Chondrocyte (in vitro differentiated cells): ENCODE data around the gene VPS13D. TPM values are rescaled to one million over a fixed set of nuclear protein-coding genes. Genes with fewer than 3 reads are reported as not detected.

Experiments used
- DNase-seq: peaks from one replicate; pipeline ENCODE4 v3.0.0; 2021; ENCODE audit warnings: mixed read lengths, low spot score
- H3K27ac Mint-ChIP-seq: one replicate; pipeline ENCODE4 v1.8.0; 2021; ENCODE audit warnings: mild to moderate bottlenecking, moderate library complexity, mixed read lengths; ENCODE audit not compliant: unreplicated experiment
- H3K27me3 Mint-ChIP-seq: 2 replicates; pipeline ENCODE4 v1.8.0; 2021; ENCODE audit warnings: low read depth, mixed read lengths
- H3K36me3 Mint-ChIP-seq: 2 replicates; pipeline ENCODE4 v1.8.0; 2021; ENCODE audit warnings: low read depth, mixed read lengths
- H3K4me1 Mint-ChIP-seq: 2 replicates; pipeline ENCODE4 v1.8.0; 2021; ENCODE audit warnings: low read depth, mild to moderate bottlenecking, mixed read lengths
- H3K4me3 Mint-ChIP-seq: one replicate; pipeline ENCODE4 v1.8.0; 2021; ENCODE audit warnings: mild to moderate bottlenecking, moderate library complexity, mixed read lengths; ENCODE audit not compliant: unreplicated experiment
- H3K9me3 Mint-ChIP-seq: 2 replicates; pipeline ENCODE4 v1.8.0; 2021; ENCODE audit warnings: low read depth, mixed read lengths
- microRNA-seq: library from miRNA; unstranded; fragments of <30 nt; microRNA quantifications from one replicate; pipeline ENCODE4 v1.2.0, GENCODE V29; 2020; ENCODE audit warnings: borderline number of aligned reads
- total RNA-seq: library from RNA; stranded (reverse); gene quantifications from 3 replicates; pipeline ENCODE4 v1.2.1, GENCODE V29; 2021
- TF ChIP-seq, protein P1 (sequence below): fragments of 200-600 bp; sonication (generic); IDR thresholded peaks from 2 replicates; pipeline ENCODE4 v1.5.0; 2021; ENCODE audit warnings: antibody characterized with exemption, mild to moderate bottlenecking, moderate library complexity

The VPS13D gene
- total RNA-seq, 1 donor from 2014 or later, result 40.0 TPM

DNA sequence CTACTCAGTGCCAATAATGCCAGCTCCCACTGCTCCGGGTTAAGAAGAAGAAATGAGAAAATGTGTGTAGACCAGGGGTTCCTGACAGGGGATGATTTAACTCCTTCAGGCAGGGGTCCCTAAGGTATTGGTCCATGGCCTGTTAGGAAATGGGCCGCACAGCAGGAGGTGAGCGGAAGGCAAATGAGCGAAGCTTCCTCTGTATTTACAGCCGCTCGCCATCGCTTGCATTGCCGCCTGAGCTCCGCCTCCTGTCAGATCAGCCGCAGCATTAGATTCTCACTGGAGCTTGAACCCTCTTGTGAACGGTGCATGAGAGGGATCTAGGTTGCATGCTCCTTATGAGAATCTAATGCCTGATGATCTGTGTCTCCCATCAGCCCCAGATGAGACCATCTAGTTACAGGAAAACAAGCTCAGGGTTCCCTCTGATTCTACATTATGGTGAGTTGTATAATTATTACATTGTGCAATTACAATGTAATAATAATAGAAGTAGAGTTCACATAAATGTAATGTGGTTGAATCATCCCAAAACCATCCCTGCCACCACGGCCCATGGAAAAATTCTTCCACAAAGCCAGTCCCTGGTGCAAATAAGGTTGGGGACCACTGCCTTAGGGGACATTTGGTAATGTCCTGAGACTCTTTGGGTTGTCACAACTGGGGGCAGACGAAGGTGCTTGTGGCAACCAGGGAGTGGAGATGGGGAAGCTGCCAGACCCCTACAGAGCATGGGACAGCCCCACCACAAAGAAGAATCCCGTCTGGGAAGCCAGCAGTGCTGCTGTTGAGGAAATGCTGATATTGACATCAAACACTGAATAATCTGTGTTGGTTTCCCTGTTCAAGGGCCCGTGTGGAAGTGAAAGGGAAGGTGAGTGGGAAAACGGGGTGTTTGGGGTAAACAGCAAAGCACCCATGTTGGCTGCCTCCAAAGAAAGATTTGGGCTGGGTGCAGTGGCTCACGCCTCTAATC lies 327.4 kb downstream of the VPS13D start:
- TF ChIP-seq, protein P1, sequence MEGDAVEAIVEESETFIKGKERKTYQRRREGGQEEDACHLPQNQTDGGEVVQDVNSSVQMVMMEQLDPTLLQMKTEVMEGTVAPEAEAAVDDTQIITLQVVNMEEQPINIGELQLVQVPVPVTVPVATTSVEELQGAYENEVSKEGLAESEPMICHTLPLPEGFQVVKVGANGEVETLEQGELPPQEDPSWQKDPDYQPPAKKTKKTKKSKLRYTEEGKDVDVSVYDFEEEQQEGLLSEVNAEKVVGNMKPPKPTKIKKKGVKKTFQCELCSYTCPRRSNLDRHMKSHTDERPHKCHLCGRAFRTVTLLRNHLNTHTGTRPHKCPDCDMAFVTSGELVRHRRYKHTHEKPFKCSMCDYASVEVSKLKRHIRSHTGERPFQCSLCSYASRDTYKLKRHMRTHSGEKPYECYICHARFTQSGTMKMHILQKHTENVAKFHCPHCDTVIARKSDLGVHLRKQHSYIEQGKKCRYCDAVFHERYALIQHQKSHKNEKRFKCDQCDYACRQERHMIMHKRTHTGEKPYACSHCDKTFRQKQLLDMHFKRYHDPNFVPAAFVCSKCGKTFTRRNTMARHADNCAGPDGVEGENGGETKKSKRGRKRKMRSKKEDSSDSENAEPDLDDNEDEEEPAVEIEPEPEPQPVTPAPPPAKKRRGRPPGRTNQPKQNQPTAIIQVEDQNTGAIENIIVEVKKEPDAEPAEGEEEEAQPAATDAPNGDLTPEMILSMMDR, result no peak
- Mint-ChIP-seq H3K4me3 (no peak overlapping the region), H3K27me3 (no peaks in the 10 kb centered on the region), H3K27ac (peak overlapping the region; percentile 86), H3K9me3 (peaks cover 4% of the 10 kb centered on the region), H3K4me1 (peaks cover 47% of the 10 kb centered on the region), H3K36me3 (peaks cover under 1% of the 10 kb centered on the region)
- peak; percentile 42 for DNase-seq

DNA sequence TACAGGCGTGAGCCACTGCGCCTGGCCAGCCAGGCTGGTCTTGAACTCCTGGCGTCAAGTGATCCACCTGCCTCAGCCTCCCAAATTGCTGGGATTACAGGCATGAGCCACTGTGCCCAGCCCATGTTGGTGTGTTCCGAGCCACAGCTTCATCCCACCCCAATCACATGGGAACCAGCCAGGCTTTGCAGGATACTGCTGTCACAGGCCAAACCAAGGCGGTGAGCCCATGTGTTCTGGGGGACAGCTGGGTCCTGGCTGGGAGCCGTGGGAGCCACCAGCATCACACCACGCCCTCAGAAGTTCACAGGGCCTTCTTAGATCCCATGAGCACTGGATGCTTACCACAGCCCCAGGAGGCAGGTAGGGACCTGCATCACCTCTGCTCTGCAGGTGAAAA lies 331.3 kb downstream of the VPS13D start:
- TF ChIP-seq, protein P1, result no peak
- peaks cover 6% of the 10 kb centered on the region for H3K36me3 Mint-ChIP-seq
- no peak overlapping the region for H3K27ac Mint-ChIP-seq
- H3K27me3 Mint-ChIP-seq, result no peaks in the 10 kb centered on the region
- no peak for DNase-seq
- no peak overlapping the region for H3K4me3 Mint-ChIP-seq
- H3K4me1 Mint-ChIP-seq, result peaks cover 30% of the 10 kb centered on the region
- peaks cover 24% of the 10 kb centered on the region for H3K9me3 Mint-ChIP-seq

Small RNAs within 50 kb of the gene (microRNA-seq; reads per million reads assigned to microRNA genes)
- not detected for gene MIR4632

Other genes starting within 250 kb of the VPS13D start
- 53.1 to 68.8 TPM (median 56.6 TPM) in 3 replicates for gene MFN2, start 249.6 kb upstream of the VPS13D start, total RNA-seq
- gene MIIP, start 210.5 kb upstream of the VPS13D start, total RNA-seq, result 14.5 to 17.8 TPM (median 17.7 TPM) in 3 replicates
- not detected in 3 replicates for gene TNFRSF8, start 166.7 kb upstream of the VPS13D start, total RNA-seq
- 0.22 TPM in 1 of 3 replicates, not detected in the others for gene TNFRSF1B, start 63.0 kb upstream of the VPS13D start, total RNA-seq